Keratinocyte (primary cell): Measurements from ENCODE around the gene SERPINE2. TPM values are rescaled to one million over a fixed set of nuclear protein-coding genes. Genes with fewer than 3 reads are reported as not detected.

Source experiments
- DNase-seq: peaks from one replicate; pipeline ENCODE4 v3.0.0-alpha.2; 2011; ENCODE audit warnings: low read depth, missing footprints, low spot score
- FAIRE-seq: peaks from 2 replicates; lab custom pipeline; 2011; peaks lifted over from hg19 to GRCh38; lab: Jason Lieb, UNC
- H2AFZ ChIP-seq: 2 replicates; pipeline ENCODE4 v1.6.0; 2012; ENCODE audit warnings: low read length, control low read depth, inconsistent platforms; ENCODE audit not compliant: control insufficient read depth
- H3K27ac ChIP-seq: 2 replicates; pipeline ENCODE4 v1.5.1; 2011; ENCODE audit warnings: low read length; ENCODE audit not compliant: control insufficient read depth, insufficient read depth
- H3K27me3 ChIP-seq: 3 replicates; pipeline ENCODE4 v1.6.0; 2011; ENCODE audit warnings: low read length; ENCODE audit not compliant: control insufficient read depth, insufficient read depth; ENCODE audit errors: extremely low read depth
- H3K36me3 ChIP-seq, 2 experiments: 2 replicates in 1 of 2; 3 replicates in 1 of 2; pipeline ENCODE4 v1.5.1; 2011; ENCODE audit warnings: low read length in 2 of 2, mild to moderate bottlenecking in 1 of 2; ENCODE audit not compliant: control insufficient read depth in 2 of 2, insufficient read depth in 2 of 2; ENCODE audit errors: extremely low read depth in 1 of 2
- H3K4me1 ChIP-seq: 3 replicates; pipeline ENCODE4 v1.5.1; 2011; ENCODE audit warnings: low read length; ENCODE audit not compliant: control insufficient read depth, insufficient read depth; ENCODE audit errors: extremely low read depth
- H3K4me2 ChIP-seq: 3 replicates; pipeline ENCODE4 v1.6.0; 2011; ENCODE audit warnings: low read depth, low read length; ENCODE audit not compliant: control insufficient read depth, insufficient read depth; ENCODE audit errors: extremely low read depth
- H3K4me3 ChIP-seq, 3 experiments: fragments of 200-600 bp in 1 of 3; sonication (generic) in 1 of 3; 2 replicates in 2 of 3; 3 replicates in 1 of 3; pipeline ENCODE4 v1.5.1; 2011 to 2016; ENCODE audit warnings: low read length in 3 of 3, mild to moderate bottlenecking in 3 of 3, control low read depth in 2 of 3, inconsistent platforms in 1 of 3, low read depth in 1 of 3, mixed read lengths in 1 of 3, mixed run types in 1 of 3, moderate library complexity in 1 of 3; ENCODE audit not compliant: control insufficient read depth in 2 of 3, insufficient read depth in 2 of 3; ENCODE audit errors: extremely low read depth in 1 of 3
- H3K79me2 ChIP-seq: 2 replicates; pipeline ENCODE4 v1.6.0; 2012; ENCODE audit warnings: low read length; ENCODE audit not compliant: control insufficient read depth, insufficient read depth
- H3K9ac ChIP-seq: 3 replicates; pipeline ENCODE4 v1.6.0; 2011; ENCODE audit warnings: low read length; ENCODE audit not compliant: control insufficient read depth, insufficient read depth; ENCODE audit errors: extremely low read depth
- H3K9me1 ChIP-seq: 3 replicates; pipeline ENCODE4 v1.6.0; 2011; ENCODE audit warnings: low read length; ENCODE audit not compliant: control insufficient read depth, insufficient read depth; ENCODE audit errors: extremely low read depth
- H3K9me3 ChIP-seq: 2 replicates; pipeline ENCODE4 v1.5.1; 2012; ENCODE audit warnings: low read depth, low read length; ENCODE audit not compliant: control insufficient read depth
- H4K20me1 ChIP-seq: 3 replicates; pipeline ENCODE4 v1.6.0; 2011; ENCODE audit warnings: low read length; ENCODE audit not compliant: control insufficient read depth, insufficient read depth; ENCODE audit errors: extremely low read depth
- CTCF ChIP-seq, 3 experiments: IDR thresholded peaks in 1 of 3; conservative IDR thresholded peaks in 1 of 3; optimal IDR thresholded peaks in 1 of 3; 2 replicates in 2 of 3; 3 replicates in 1 of 3; pipeline versions ENCODE3 to v1.5.1; 2011; ENCODE audit warnings: low read length in 3 of 3, mild to moderate bottlenecking in 3 of 3, moderate library complexity in 2 of 3, control low read depth in 1 of 3, inconsistent platforms in 1 of 3; ENCODE audit not compliant: insufficient read depth in 2 of 3; ENCODE audit errors: extremely low read depth in 1 of 3
- EZH2 ChIP-seq: IDR thresholded peaks from one replicate; pipeline ENCODE4 v1.6.1; 2012; ENCODE audit warnings: inconsistent platforms, mild to moderate bottlenecking, low read length, moderate library complexity
- dilution Hi-C: fragments of 300-500 bp; cut with MboI; formaldehyde crosslinking; loops from one replicate; pipeline ENCODE4 v1.7.0; 2020; ENCODE audit warnings: low sequenced_read_pairs; ENCODE audit not compliant: extremely low pct_ligation_motif_present
- polyA plus RNA-seq, 5 experiments: library from polyadenylated mRNA; depleted of rRNA in 3 of 5; stranded (reverse) in 3 of 5; stranded (forward) in 1 of 5; unstranded in 1 of 5; fragments of >200 nt; gene quantifications; 1 replicate in 1 of 5; 2 replicates in 3 of 5; 3 replicates in 1 of 5; pipeline versions ENCODE4 v1.2.1 to v1.2.3, GENCODE V29; 2011 to 2012; ENCODE audit warnings: missing spikeins in 2 of 5, low read depth in 1 of 5, low replicate concordance in 1 of 5

SERPINE2 gene
- polyA plus RNA-seq, 1 donor (not counting 4 experiments of a cell fraction or from before 2014, with no cell fraction given): 306 TPM

- H3K4me2 ChIP-seq: no peak overlapping the region
- peaks cover 30 to 42% of the 10 kb centered on the region in 2 experiments for H3K36me3 ChIP-seq
- dilution Hi-C loops: loop anchor here (25.0 kb wide), 1 partner anchor 311 kb away; no protein-coding TSS in a partner anchor
- peaks cover 8% of the 10 kb centered on the region for H3K4me1 ChIP-seq
- FAIRE-seq: peak; percentile 20
- no peaks in the 10 kb centered on the region for H3K79me2 ChIP-seq
- no peak for DNase-seq
- no peak for TF ChIP-seq CTCF (optimal IDR thresholded peaks at IDR 0.05 in 1 of 3, IDR thresholded peaks at IDR 0.05 in 1 of 3, conservative IDR thresholded peaks at IDR 0.05 in 1 of 3; ENCODE audit: extremely low read depth in 1 of 3, insufficient read depth in 2 of 3, low read length in 3 of 3)
- no peak for TF ChIP-seq EZH2
- peak overlapping the region; percentile 13 for H3K27ac ChIP-seq
- H3K9ac ChIP-seq: no peak overlapping the region
- H3K9me3 ChIP-seq: no peaks in the 10 kb centered on the region
- H3K9me1 ChIP-seq: no peaks in the 10 kb centered on the region
- no peaks in the 10 kb centered on the region for H3K27me3 ChIP-seq
- H4K20me1 ChIP-seq: no peaks in the 10 kb centered on the region
- no peak overlapping the region for H2AFZ ChIP-seq
- H3K4me3 ChIP-seq: no peak overlapping the region
Observed at GRCh38 chr2:223976635-223977226, 62.4 kb downstream of the SERPINE2 start.

- no peak for FAIRE-seq
- Histone ChIP-seq H3K9me1 (no peaks in the 10 kb centered on the region), H3K4me2 (no peak overlapping the region), H3K4me3 (no peak overlapping the region), H3K27me3 (no peaks in the 10 kb centered on the region), H4K20me1 (no peaks in the 10 kb centered on the region), H2AFZ (no peak overlapping the region), H3K9me3 (no peaks in the 10 kb centered on the region), H3K4me1 (peaks cover 8% of the 10 kb centered on the region), H3K79me2 (no peaks in the 10 kb centered on the region), H3K9ac (no peak overlapping the region), H3K27ac (no peak overlapping the region), H3K36me3 (peaks cover 14 to 21% of the 10 kb centered on the region in 2 experiments)
- TF ChIP-seq CTCF (optimal IDR thresholded peaks at IDR 0.05 in 1 of 3, IDR thresholded peaks at IDR 0.05 in 1 of 3, conservative IDR thresholded peaks at IDR 0.05 in 1 of 3; ENCODE audit: extremely low read depth in 1 of 3, insufficient read depth in 2 of 3, low read length in 3 of 3) (no peak), EZH2 (no peak)
- DNase-seq: no peak
- dilution Hi-C loops: no loop called here
Observed at GRCh38 chr2:223973606-223974005, 65.5 kb downstream of the SERPINE2 start.
